Right renal cortex interstitium (tissue), 3 donors: ENCODE results near the gene BMP7. TPM values are rescaled to one million over a fixed set of nuclear protein-coding genes. Genes with fewer than 3 reads are reported as not detected.

ENCODE experiments used
- DNase-seq, 3 donors: peaks; one replicate each; pipeline ENCODE4 v3.0.0-alpha.2; 2013; ENCODE audit warnings: low read depth in 3 of 3, low spot score in 2 of 3
- polyA plus RNA-seq, 3 donors: library from polyadenylated mRNA; unstranded; fragments of 120-200 nt; gene quantifications; one replicate each; pipeline ENCODE4 v1.2.1, GENCODE V29; 2013; ENCODE audit not compliant: insufficient read length in 3 of 3

Gene BMP7
- polyA plus RNA-seq, 3 donors, result 71.8 to 84.2 (median 78.2) TPM

DNA sequence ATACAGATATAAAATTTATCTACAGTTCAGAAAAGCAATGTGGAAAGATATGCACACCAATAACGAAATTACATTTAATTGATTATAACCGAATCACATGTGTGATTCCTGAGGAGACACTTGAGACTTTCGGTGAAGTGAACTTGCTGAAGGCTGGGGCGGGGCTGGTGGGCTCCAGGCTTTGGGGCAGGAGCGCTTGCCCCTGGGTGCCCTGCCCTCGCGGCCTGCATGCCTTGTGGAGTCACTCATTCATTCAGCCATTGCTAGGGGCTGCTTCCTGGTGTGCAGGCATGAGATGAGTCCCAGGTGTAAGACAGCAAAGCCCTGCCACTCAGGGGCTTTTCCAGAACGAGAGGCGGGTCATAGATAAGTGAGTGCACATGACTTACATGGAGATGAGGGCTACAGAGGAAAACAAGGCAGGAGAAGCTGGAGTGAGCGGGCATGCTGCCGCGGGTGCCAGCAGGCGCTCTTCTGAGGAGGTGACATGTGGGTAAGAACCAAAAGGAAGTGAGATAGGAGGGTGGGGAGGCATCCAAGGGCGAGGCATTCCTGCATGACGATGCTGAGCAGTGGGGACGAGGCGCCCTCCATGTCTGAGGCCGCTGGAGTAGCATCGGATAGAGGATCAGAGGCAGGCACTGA lies 88.7 kb downstream of the BMP7 start:
- no peak for DNase-seq

GRCh38 chr20:57176842-57177241 lies 89.6 kb downstream of the BMP7 start:
- no peak for DNase-seq

DNA sequence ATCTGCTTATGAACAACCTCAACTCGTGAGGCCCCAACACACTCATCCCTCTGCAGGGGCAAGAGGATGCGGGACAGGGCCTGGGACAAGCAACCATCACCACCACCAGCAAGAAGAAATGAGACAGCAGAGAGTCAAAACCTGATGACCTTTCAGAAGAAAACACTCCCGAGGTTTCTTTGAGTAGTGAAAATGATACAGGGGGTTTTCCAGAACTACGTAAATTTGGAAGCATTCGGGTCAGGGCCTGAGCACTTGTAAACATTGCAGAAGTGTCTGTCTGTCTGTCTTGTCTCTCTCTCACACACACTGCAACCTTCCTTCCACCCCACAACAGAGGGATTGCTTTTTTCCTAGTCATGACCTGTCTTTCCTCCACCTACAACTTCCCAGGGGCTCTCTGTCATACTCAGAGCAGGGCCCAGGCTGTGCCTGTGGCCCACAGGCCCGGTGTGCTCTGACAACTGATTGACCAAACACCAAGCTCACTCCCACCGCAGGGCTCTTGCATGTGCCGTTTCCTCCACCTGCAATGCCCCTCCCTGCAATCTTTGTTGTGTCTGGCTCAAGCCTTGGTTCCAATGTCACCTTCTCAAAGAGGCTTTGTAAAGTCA lies 90.9 kb downstream of the BMP7 start:
- no peak for DNase-seq

DNA sequence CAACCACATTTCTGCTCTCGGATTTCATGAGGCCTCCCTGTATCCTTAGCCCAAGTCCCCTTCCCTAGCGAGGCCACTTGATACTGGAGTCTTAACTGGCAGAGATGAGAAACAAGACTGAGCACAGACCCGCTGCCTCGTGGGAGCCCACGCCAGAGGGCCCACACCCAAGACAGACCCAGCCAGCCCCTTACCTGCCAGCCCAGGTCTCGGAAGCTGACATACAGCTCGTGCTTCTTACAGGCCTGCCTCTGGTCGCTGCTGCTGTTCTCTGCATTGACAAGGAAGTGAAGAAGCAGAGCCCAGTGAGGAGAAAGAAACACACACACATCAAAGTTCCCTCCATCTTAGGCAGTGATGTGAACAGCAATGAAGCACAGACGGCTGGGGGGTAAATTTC lies 91.7 kb downstream of the BMP7 start:
- no peak for DNase-seq

DNA sequence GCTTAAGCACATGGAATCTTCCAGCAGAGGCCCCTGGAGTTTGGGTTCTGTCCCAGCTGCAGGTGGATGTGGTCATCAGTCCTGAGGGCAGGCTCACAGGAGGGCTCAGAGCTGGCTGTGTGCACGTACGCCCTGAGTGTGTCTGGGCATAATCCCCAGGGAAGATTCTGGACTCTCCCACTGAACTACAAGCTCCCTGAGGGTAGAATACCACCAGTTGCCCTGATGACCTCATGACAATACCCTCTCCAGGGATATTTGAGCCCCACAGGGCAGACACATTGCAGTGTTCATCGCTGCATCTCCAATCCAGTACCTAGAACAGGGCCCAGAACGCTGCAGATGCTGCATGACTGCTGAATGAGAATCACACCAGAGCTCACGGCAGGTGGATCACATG lies 92.5 kb downstream of the BMP7 start:
- no peak for DNase-seq

DNA sequence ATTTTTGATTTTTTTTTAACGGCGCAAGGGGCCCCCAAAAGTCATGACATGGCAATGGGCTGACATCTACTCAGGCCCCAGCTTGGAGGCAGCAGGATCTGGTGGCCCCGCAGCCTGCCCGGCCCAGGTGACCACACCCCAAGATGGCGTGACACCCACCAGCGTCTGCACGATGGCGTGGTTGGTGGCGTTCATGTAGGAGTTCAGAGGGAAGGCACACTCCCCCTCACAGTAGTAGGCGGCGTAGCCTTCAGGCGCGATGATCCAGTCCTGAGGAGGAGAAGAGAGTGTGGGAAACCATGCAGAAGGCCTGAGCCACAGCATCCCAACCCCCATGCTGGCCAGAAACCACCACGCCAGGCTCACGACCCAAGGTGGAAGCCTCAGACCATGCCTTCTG lies 93.4 kb downstream of the BMP7 start:
- no peak for DNase-seq

DNA sequence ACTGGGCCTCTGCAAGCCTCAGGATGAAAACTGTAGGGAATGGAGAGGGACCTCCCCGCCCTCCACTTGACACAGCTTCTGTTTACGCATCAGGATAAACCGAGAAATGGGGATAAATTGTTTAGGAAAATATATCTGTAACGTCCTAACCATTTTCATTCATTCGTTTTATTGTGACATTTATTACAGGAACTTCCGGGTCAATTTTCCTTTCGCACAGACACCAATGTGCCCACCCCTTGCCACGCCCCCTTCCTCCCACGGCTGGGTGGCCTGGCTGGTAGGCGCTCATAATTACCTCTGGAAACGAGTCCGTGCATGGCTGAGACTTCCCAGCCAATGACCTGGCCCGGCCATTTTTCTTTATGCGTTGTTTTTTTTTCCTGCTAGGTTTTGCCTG lies 96.1 kb downstream of the BMP7 start:
- no peak for DNase-seq

- no peak for DNase-seq
Measured at GRCh38 chr20:57169162-57169561, 97.3 kb downstream of the BMP7 start.

DNA sequence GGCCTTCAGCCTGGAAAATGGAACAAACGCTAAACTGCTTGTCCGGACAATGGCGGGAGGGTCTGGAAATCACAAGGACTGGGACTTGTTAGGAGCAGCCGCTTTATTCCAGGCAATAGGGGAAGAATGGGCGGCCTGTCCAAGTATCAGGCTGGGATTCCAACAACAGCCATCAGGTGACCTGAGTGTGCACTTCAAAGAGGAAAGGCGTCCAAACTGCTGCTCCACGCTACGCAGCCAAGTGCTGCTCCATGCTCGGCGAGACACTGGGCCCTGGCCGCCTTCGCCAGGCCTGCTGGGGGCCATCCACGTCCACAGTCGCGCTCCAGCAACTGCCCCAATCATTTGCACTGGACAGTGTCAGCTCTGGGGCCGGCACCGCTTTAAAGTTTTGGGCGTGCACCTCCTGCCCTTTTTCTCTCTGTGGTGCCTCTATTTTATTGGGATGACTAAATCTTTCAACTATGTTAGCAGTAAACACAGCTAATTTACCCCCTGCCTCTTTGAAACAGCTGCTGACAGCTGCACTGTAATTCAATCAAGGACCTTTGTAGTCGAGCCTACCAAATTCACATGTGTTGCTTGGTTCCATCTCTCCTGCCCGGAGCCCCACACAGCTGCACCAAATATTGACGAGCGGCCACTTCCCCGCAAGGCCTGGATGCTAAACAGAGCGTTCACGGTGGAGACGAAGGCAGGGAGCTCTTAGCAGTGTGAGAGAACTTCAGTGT lies 98.3 kb downstream of the BMP7 start:
- DNase-seq, result peak; percentile 54 to 65 (median 64)

- DNase-seq, result no peak
Measured at GRCh38 chr20:57167292-57167655, 99.2 kb downstream of the BMP7 start.

GRCh38 chr20:57166568-57167291 lies 99.7 kb downstream of the BMP7 start:
- no peak for DNase-seq

- no peak for DNase-seq
Measured at GRCh38 chr20:57165427-57166004, 100.9 kb downstream of the BMP7 start.

DNA sequence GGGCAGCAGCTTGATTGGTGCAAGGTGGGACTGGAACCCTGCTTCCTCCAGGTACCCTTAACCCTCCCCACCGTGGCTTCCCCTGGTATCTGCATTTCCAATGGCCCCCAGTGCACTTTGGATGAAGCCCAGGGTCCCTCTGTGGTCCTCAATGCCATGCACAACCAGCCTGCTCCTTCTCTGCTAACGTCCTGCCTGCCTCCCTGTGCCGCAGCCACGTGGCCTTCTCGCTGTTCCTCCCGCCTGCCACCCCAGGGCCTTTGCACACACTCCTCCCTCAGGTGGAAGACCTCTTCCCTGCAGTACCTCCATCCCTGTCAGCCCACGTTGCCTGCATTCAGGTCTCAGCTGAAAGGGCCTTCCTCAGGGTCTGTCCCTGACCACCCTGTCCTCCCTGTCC lies 101.6 kb downstream of the BMP7 start:
- DNase-seq, result no peak

DNA sequence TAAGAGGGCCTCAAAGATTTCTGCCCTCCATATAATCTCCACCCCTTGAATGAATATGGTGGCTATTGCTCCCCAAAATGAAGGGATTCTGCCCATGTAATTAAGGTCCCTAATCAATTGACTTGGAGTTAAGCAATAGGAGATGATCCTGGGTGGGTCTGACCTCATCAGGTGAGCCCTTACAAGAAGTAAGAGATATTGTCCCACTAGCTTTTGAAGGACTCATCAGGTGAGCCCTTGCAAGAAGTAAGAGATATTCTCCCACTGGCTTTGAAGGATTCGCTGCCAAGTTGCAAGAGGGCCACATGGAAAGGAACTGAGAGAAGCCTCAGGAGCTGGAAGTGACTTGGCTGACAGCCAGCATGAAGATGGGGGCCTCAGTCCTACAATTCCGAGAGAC lies 103.4 kb downstream of the BMP7 start:
- DNase-seq, result no peak

DNA sequence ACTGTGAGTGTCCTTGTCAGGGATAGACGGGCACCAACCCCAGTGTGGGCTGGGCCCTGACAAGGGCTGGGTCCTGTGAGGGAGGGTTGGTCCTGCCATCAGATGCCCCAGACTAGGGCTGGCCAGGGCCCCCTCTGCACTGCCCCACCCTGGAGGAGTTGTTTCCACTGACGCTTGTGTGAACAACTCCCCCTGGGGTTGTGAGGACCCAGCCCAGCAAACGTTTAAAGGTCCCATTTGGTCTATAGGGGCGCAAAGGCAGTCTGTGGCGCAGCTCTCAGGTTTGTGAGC lies 104.1 kb downstream of the BMP7 start:
- no peak for DNase-seq

GRCh38 chr20:57161478-57162361 lies 104.7 kb downstream of the BMP7 start:
- no peak for DNase-seq

DNA sequence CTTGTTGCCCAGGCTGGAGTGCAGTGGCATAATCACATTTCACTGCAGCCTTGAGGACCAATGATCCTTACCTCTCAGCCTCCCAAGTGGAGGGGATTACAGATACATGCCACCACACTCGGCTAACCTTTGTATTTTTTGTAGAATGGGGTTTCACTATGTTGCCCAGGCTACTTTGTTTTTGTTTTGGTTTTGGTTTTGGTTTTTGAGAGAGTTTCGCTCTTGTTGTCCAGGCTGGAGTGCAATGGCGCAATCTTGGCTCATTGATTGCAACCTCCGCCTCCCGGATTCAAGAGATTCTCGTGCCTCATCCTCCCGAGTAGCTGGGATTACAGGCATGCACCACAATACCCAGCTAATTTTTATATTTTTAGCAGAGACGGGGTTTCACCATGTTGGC lies 105.5 kb downstream of the BMP7 start:
- DNase-seq, result no peak

DNA sequence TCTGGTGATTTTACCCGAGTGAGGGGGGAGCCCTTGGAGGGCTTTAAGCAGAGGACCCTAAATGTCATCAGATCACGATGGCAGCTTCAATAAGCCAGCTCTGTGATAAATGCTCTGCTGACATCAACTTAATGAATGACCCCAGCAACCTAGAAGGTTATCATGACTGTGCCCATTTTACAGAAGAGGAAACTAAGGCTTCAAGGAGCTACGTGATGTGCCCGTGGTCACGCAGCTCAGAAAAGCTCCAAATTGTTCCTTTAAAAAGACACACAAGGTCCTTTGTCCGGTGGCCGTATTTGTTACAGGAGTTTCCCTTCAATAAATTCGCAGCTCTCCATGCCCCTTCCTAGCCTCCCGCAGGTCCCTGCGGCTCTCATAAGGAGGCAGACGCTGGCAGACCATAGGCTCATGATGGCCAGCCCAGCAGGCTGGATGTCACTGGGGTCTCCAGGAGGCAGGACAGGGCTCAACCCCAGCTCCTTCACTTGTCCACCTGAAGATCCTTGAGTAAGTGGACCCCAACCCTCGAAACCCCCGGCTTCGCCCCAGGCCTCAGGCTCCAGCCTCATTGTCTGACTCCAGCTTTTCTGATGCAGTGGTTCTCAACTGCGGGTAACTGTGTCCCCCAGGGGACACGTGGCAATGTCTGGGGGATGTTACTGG lies 106.4 kb downstream of the BMP7 start:
- DNase-seq, result no peak

DNA sequence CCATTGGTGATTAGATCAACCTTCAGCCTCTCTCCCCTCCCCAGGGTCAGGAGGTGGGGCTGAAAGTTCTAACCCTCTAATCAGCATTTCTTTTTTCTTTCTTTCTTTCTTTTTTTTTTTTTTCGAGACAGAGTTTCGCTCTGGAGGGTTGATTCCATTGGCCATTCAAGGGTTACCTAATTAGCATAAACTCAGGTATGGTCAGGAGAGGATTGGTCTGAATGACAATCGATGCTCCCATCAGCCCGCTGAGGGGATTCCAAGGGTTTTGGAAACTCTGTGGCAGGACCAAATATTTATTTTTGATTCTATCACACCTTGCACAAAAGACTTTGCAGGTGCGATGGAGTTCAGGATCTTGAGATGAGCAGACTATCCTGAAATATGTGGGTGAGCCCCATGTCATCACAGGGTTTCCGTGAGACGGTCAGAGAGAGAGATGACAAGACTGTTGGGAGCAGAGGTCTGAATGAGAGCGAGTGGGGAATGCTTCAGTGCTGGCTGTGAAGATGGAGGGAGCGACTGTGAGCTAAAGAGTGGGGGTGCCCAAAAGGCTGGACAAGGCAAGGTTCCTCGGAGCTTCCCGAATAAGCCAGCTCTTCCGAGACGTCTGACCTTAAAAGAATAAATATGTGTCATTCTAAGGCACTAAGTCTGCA lies 107.1 kb downstream of the BMP7 start:
- no peak for DNase-seq
